GF-D8 (cell line): Measurements from ENCODE around the gene CAST.

ENCODE experiments used
- DNase-seq: peaks from one replicate; lab custom pipeline; 2025; lab: John Stamatoyannopoulos, UW

The CAST gene

GRCh38 chr5:96675882-96676281, 13.7 kb downstream of the CAST start:
- no peak for DNase-seq

GRCh38 chr5:96677496-96677895, 15.3 kb downstream of the CAST start:
- no peak for DNase-seq

DNA sequence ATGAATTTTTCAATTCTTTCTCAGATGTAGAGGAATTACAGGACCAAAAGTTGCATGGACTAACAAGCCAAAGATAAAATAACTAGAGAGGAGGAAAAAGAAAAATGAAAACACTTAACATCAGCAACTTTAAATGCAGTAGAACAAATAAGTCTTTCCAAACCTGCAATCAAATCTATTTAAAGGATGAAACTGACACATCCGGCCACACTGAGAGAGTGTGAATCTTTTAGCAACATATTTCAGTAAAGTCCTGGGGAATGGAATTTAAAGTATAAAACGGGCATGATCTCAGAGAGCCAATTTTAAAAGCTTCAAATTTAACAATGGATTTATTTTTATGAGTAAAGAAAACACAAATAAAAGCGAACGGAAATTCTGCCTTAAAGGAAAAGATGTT, 17.1 kb downstream of the CAST start:
- DNase-seq, result no peak

DNA sequence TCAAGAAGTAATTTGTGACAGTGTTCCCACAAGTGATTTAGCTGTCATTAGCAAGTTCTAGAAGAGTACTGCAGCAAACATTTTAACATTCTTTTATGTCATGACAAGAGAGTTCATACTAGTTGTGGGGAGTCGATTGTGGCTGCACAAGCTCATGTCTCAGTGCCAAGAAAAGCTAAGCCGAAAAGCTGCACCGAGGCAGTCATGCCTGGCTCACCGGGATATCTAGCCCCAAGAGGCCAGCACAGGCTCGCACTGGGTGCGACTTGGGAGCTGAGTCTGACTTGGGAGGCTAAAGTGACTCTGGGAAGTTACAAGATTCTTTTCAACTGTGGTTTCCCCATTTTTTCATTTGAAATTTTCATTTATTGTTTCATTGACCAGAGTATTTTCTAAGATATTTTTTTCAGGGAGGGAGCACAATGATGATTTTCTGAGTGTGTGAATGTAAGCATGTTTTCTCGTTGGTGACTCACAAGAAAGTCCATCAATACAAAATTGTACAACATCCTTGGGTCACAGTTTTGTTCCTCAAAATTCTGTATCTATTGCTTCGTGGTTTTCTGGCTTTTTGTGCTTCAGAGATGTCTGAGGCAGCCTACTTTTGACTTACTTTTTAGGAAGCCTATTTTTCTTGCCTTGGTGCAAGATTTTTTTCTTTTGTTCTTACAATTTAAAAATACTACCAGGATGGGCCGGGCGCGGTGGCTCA, 18.7 kb downstream of the CAST start:
- DNase-seq, result no peak

DNA sequence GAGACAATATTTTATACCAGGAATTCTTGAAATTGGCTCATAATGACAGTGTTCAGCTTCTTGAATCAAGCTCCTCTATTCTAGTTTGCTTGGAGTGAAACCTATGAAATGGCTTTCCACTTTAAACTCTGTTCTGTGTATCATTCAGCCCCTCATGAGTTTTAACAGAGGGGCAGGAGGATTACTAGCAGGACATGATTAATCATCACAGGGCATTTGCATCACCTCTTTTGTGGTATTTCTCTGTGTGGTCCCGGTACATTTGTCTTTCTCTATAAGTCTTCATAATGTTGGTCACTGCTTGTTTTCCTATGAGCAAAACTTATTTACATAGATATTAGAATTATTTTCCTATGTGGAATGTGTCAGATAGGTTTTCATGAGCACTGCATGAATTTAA, 21.2 kb downstream of the CAST start:
- DNase-seq, result no peak

- no peak for DNase-seq
Observed at GRCh38 chr5:96683810-96684209, 21.6 kb downstream of the CAST start.

- no peak for DNase-seq
Observed at GRCh38 chr5:96687080-96687479, 24.9 kb downstream of the CAST start.

GRCh38 chr5:96687812-96688453, 25.8 kb downstream of the CAST start:
- DNase-seq, result no peak

GRCh38 chr5:96690861-96691260, 28.7 kb downstream of the CAST start:
- no peak for DNase-seq

DNA sequence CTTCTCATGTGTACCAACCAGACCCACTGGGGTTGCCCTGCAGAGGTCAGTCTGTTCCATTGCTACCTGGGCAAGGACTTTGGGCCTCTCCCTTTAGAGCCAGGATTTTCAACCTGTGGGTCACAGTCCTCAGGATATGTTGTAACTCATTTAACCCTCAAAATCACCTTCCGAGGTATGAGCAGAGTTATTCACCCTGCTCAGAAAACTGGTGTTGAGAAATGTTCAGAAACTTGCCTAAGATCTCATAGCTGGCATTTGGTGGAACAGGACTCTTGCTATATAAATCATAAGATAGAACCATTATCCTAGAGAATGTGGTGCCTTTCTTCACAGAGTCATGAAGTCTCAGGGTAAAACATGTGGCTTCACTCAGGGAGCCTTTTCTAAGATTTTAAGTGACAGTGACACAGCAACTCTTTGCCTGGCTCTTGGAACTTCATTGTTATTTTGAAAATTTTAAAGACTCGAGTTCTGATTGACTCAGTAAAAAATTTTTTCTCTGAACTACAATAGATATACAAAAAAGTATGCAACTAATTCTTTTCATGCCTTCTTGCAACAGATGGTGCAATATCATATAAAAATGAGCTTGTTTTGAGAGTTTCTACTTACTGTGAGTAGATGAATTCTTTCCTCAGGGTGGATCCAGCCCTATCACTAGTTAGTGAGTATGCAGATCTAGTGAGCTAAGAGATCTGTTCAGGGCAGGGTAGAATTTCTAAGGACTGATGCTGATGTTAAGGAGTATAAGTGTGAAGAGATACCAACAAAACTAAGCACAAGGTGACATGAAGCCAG, 29.5 kb downstream of the CAST start:
- DNase-seq, result no peak

DNA sequence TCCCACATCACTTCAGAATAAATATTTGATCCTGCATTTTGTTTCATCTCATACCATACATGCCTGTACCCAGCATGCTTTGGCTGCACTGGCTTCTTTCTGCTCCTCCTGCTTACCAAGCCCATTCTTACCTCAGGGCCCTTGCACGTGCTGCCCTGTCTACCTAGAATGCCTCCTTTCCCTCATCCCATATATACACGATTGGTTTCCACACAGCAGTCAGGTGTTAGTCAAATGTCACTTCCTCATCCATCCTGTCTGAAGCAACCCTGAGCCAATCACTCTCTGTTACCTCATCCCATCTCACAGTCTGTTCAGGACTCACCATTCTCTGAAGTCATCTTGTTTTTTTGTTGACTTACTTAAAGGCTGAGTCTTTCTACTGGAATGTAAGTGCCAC, 30.3 kb downstream of the CAST start:
- DNase-seq, result no peak

DNA sequence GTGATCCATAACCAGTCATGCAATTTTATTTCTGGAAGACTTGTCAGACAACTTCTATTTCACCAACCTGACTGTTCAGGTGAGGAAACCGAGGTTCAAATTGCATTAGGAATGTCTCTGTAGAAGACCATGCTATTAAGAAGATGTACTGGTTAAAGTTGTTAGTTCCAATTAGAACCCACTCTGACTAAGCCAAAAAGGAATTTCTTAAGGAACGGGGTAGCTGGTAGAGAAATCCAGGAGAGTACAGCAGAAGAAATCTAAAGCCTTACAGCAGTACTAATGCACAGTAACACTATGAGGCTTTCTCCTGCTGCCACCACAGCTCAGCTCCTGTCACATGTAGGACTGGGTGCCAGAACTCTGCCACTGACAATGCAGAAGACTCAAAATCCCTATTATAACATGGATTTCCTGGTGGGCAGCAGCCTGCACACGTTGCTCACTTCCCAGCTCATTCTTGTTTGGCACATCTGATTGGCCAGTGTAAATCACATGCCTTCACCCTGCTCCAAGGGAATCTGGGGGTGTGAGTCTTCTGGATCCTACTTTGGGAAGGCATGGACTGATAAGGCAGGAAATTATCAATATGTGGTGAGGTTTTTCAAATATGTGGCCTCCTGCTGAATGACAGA, 37.1 kb downstream of the CAST start:
- no peak for DNase-seq

DNA sequence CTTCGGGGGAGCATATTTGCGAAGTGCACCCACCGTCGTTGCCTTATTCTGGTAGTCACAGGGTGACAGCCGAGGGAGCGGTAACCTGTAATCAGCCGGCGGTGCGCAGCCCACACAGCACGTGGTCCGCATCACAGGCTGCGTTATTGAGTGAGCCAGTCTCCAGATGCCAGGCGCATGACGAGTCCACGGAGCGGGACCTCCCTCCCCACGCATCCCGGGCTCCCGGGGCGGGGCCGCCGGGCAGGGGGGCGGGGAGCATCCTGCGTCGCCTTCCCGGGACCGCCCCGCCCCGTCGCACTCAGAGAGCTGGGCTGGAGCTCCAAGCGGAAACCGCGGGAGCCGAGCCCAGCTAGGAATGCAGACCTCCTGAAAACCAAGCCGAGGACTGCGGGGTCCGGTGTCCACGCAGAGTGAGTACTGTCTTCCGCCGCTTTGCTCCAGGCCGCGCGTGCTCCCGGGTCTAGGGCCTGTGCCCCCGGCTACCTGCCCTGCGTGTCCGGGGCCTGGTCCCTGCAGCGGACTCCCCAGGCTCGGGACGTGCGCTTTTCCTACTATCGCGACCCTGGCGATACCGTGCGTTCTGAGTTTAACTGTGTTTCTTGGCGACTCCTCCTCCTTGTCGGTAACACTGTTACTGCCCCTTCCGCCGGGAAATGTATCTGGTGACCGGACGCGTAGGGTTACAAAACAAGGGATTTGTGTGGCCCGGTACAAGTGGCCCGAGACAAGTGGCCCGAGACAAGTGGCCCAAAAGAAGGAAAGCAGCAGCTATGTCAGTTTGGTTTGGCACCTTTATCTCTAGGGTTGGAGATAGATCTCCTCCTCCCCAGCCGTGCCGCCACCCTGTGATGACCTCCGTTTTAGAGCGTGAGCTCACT, 40.6 kb downstream of the CAST start:
- no peak for DNase-seq

- no peak for DNase-seq
Observed at GRCh38 chr5:96703384-96703920, 41.3 kb downstream of the CAST start.

DNA sequence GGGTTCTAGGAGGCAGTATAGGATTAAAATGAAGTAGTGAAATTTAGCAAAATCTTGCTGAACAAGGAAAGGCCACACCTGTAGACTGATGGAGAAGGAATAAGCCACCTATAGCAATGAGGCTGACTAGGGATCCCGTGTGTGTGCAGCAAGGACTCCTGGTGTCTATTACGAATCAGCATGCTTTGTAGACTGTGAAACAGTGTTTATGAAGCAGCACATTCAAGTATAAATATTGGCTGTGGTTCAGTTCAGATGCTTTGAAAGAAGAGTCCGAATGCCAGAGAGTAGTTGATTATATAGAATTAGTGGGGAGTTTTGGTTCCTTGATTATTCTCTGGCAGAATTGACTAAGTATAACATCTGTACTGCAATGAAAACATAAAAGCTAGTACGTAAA, 41.8 kb downstream of the CAST start:
- DNase-seq, result no peak

DNA sequence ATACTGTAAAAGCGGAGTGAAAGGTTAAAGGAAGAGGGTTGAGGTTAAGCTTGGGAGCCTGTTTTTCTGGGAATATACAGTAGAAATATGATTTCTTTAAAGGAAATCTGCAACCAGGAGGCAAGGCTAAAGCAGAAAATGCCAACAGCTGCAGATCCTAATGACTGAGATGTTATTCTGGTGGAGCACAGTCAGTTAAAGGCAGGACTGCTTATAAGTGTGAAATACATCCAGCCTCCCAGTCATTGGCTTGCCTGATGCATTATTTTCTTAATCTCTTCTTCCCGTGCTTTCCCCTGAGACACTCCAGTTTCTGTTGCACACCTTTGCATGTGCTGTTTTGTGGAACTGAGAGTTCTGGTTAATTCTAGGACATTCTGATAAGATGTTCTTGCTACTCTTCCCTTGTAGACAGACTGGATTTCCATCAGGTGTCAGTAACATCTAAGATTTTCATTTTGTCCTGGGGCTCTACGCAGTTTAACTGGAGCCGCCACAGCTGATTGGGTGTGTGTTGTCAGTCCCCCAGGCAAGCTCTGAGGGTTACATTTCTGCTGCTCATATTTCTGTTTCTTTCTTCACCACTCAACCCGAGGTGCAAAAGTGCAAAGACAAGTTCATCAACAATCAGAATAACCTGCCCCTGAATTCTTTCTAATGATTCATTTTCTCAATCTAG, 44.4 kb downstream of the CAST start:
- DNase-seq, result no peak

- DNase-seq, result no peak
Observed at GRCh38 chr5:96708600-96708999, 46.4 kb downstream of the CAST start.

DNA sequence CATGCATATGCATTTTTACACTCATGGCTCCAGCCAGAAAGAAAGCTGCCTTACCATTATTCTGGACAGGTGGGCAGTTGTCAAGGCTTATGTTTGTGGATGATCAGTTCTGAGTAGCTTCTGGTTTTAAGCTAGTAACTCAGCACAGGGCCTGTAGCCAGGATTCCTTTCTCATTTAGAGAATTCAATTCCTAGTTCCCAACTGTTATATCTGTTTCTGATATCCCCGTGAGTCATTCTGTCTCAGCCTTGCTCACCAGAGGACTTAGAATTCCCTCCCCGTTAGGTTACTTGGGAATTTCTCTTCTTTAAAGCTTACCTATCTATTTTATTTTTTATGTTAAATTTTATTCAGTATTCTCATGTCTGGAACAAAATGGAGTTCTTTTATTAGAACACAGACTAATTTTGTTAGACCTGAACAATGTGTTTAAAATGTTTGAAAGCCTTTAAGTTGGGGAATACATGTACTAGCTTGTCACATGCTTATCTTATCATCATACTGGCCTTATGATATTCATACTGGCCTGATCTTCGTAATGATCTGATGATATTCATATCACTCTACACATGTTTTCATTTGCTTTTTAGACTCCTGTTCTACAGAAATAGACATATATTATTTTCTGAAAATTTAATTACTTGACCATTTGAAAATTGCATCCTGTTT, 47.1 kb downstream of the CAST start:
- DNase-seq, result no peak

- DNase-seq, result no peak
Observed at GRCh38 chr5:96712100-96712746, 50.0 kb downstream of the CAST start.

- no peak for DNase-seq
Observed at GRCh38 chr5:96714450-96714849, 52.3 kb downstream of the CAST start.
